KMS-11 (cell line): ENCODE measurements around the gene GALNT15.

Experiments
- H2AFZ ChIP-seq: fragments of 200-600 bp; sonication (generic); 2 replicates; pipeline ENCODE4 v1.6.1; 2016; ENCODE audit warnings: antibody characterized with exemption, mixed run types, low read depth
- H3K27ac ChIP-seq: fragments of 200-600 bp; sonication (generic); 2 replicates; pipeline ENCODE4 v1.6.1; 2016; ENCODE audit warnings: mild to moderate bottlenecking, mixed run types
- H3K27me3 ChIP-seq: fragments of 200-600 bp; sonication (generic); 2 replicates; pipeline ENCODE4 v1.6.1; 2017; ENCODE audit warnings: mild to moderate bottlenecking, low read depth, mixed run types, moderate library complexity; ENCODE audit not compliant: insufficient read depth
- H3K36me3 ChIP-seq: fragments of 200-600 bp; sonication (generic); 2 replicates; pipeline ENCODE4 v1.6.1; 2017; ENCODE audit warnings: mild to moderate bottlenecking, mixed run types; ENCODE audit not compliant: insufficient read depth
- H3K4me1 ChIP-seq: fragments of 200-600 bp; sonication (generic); 2 replicates; pipeline ENCODE4 v1.6.1; 2016; ENCODE audit warnings: mild to moderate bottlenecking, low read depth, mixed run types; ENCODE audit not compliant: poor library complexity, severe bottlenecking
- H3K4me2 ChIP-seq: fragments of 200-600 bp; sonication (generic); 2 replicates; pipeline ENCODE4 v1.7.0; 2016; ENCODE audit warnings: mild to moderate bottlenecking, mixed run types
- H3K4me3 ChIP-seq: fragments of 200-600 bp; sonication (generic); IDR thresholded peaks from 2 replicates; pipeline ENCODE4 v1.6.1; 2017; ENCODE audit warnings: low read depth, low read length, mixed read lengths; ENCODE audit not compliant: insufficient read depth
- H3K79me2 ChIP-seq: fragments of 200-600 bp; sonication (generic); 2 replicates; pipeline ENCODE4 v1.6.1; 2016; ENCODE audit warnings: low read depth, mixed run types; ENCODE audit not compliant: insufficient read depth
- H3K9ac ChIP-seq: fragments of 200-600 bp; sonication (generic); 2 replicates; pipeline ENCODE4 v1.6.1; 2016; ENCODE audit warnings: mild to moderate bottlenecking, mixed run types
- H4K20me1 ChIP-seq: fragments of 200-600 bp; sonication (generic); 2 replicates; pipeline ENCODE4 v1.6.1; 2016; ENCODE audit warnings: mild to moderate bottlenecking, mixed run types; ENCODE audit not compliant: insufficient read depth
- CTCF ChIP-seq: fragments of 200-600 bp; sonication (generic); conservative IDR thresholded peaks from 2 replicates; pipeline ENCODE4 v1.6.1; 2017; ENCODE audit warnings: low read depth, mild to moderate bottlenecking, antibody characterized with exemption, low read length, moderate library complexity, mixed read lengths

GALNT15 gene

DNA sequence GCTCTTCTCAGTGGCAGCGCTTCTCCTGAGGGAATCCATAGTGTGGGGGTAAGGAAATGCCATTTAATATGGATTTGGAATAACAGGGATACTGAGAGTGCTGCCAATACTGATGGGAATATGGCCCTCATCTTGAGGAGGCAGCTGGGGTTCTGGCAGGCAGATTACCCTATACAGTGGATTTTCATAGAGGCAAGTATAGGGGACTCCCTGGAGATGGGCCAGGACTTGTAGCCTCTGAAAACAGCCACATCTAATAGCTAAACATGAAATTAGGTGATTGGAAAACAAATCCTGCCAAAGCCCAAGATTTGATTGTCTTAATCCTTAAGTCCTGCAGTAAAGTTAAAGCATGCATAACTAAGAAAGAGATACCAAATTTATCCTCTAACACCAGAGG, 59.3 kb downstream of the GALNT15 start:
- TF ChIP-seq CTCF = no peak
- Histone ChIP-seq H3K4me3 (no peak overlapping the region), H3K9ac (no peak overlapping the region), H3K27ac (no peak overlapping the region), H3K27me3 (no peaks in the 10 kb centered on the region), H3K4me2 (no peak overlapping the region), H4K20me1 (no peaks in the 10 kb centered on the region), H2AFZ (no peak overlapping the region), H3K36me3 (no peaks in the 10 kb centered on the region), H3K79me2 (no peaks in the 10 kb centered on the region), H3K4me1 (no peaks in the 10 kb centered on the region)

GRCh38 chr3:16234281-16234680, 59.8 kb downstream of the GALNT15 start:
- no peaks in the 10 kb centered on the region for H3K36me3 ChIP-seq
- TF ChIP-seq CTCF = no peak
- no peaks in the 10 kb centered on the region for H4K20me1 ChIP-seq
- H3K79me2 ChIP-seq = no peaks in the 10 kb centered on the region
- H3K27ac ChIP-seq = no peak overlapping the region
- no peak overlapping the region for H3K4me2 ChIP-seq
- no peak overlapping the region for H3K4me3 ChIP-seq
- H2AFZ ChIP-seq = no peak overlapping the region
- H3K9ac ChIP-seq = no peak overlapping the region
- no peaks in the 10 kb centered on the region for H3K27me3 ChIP-seq
- H3K4me1 ChIP-seq = no peaks in the 10 kb centered on the region

DNA sequence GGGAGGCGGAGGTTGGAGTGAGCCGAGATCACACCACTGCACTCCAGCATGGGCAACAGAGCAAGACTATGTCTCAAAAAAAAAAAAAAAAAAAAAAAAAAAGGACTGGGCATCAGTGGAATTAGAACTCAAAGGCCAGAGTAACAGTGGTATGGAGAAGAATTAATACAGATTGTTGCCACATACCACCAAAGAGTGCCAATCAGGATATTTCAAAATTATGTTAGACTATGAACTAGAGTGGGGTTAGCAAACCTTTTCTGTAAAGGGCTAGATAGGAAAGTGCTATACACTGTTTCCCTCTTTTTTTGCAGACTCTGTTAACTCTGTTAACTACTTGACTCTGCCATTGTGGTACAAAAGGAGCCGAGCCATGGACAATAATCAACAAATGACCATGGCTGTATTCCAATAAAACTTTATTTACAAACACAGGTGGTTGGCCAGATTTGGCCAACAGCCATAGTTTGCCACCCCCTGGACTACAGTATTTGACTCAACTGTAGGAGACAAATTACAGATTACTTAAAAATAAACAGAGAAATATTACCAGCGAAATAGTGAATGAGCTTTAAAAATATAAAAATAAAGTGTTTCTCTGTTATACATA, 61.7 kb downstream of the GALNT15 start:
- H3K27ac ChIP-seq = no peak overlapping the region
- no peak for TF ChIP-seq CTCF
- no peak overlapping the region for H3K9ac ChIP-seq
- H3K4me3 ChIP-seq = no peak overlapping the region
- H3K27me3 ChIP-seq = no peaks in the 10 kb centered on the region
- no peaks in the 10 kb centered on the region for H3K4me1 ChIP-seq
- no peak overlapping the region for H2AFZ ChIP-seq
- no peaks in the 10 kb centered on the region for H3K36me3 ChIP-seq
- no peaks in the 10 kb centered on the region for H3K79me2 ChIP-seq
- H4K20me1 ChIP-seq = no peaks in the 10 kb centered on the region
- no peak overlapping the region for H3K4me2 ChIP-seq

DNA sequence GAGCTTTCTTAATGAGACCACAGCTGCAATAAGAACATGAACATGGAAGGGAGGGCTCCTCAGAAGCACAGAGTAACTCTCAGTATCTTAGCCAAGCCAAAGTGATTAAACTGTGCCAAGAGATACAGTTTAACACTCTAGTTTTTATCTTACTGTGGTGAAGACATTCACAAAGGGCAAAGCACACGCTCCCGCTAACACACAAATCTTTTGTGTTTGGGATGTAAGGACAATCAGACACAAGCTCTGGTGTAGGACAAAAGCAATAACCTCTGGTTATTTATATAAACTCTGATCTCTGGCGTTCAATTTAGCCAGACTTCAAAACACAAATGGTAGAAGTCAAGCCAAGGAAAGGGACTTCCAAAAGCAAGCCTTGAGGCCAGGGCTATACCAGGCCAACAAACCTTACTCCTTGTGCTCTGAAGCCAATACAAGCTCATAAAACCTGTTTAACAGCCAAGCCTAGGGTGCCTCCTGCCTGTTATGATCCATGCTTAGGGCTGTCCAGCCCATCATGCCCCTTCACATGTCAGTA, 62.4 kb downstream of the GALNT15 start:
- Histone ChIP-seq H2AFZ (no peak overlapping the region), H3K27me3 (no peaks in the 10 kb centered on the region), H4K20me1 (no peaks in the 10 kb centered on the region), H3K4me3 (no peak overlapping the region), H3K27ac (no peak overlapping the region), H3K4me1 (no peaks in the 10 kb centered on the region), H3K36me3 (no peaks in the 10 kb centered on the region), H3K4me2 (no peak overlapping the region), H3K9ac (no peak overlapping the region), H3K79me2 (no peaks in the 10 kb centered on the region)
- TF ChIP-seq CTCF = no peak
